HepG2 (cell line): ENCODE measurements around the gene FIS1. TPM values are rescaled to one million over a fixed set of nuclear protein-coding genes. Genes with fewer than 3 reads are reported as not detected.
A peak's percentile ranks its signal among the peaks of the same experiment; 100 is the strongest.

Source experiments
- FOXC1 ChIP-seq: sonication (generic); formaldehyde crosslinking; IDR thresholded peaks from 2 replicates; pipeline ENCODE4 v1.8.0; 2022; ENCODE audit warnings: mild to moderate bottlenecking, missing genetic modification reagents, borderline replicate concordance
- HMGXB4 ChIP-seq, 2 experiments: sonication (generic) in 1 of 2; formaldehyde crosslinking in 1 of 2; IDR thresholded peaks; 2 replicates each; pipeline versions ENCODE4 v1.4.0 to v1.6.1; 2018 to 2020; ENCODE audit warnings: missing genetic modification reagents in 2 of 2, borderline replicate concordance in 1 of 2, low read depth in 1 of 2, mild to moderate bottlenecking in 1 of 2, missing biosample characterization in 1 of 2
- PRMT3 ChIP-seq: sonication (generic); formaldehyde crosslinking; IDR thresholded peaks from 2 replicates; pipeline ENCODE4 v1.8.1; 2022; ENCODE audit warnings: low read depth, mild to moderate bottlenecking, moderate library complexity, missing genetic modification reagents, borderline replicate concordance
- SALL1 ChIP-seq: sonication (generic); formaldehyde crosslinking; IDR thresholded peaks from 2 replicates; pipeline ENCODE4 v1.8.0; 2022; ENCODE audit warnings: mild to moderate bottlenecking, missing genetic modification reagents
- SNRNP70 ChIP-seq: fragments of 200-400 bp; formaldehyde crosslinking; IDR thresholded peaks from 2 replicates; pipeline ENCODE4 v1.6.1; 2017; ENCODE audit warnings: mild to moderate bottlenecking, low read depth, low read length, moderate library complexity
- SRF ChIP-seq: IDR thresholded peaks from 2 replicates; pipeline ENCODE4 v1.6.1; 2011; ENCODE audit warnings: mild to moderate bottlenecking, low read depth, low read length, moderate library complexity
- USF2 ChIP-seq, 2 experiments: sonication (generic) in 1 of 2; formaldehyde crosslinking in 1 of 2; IDR thresholded peaks; 2 replicates each; pipeline versions ENCODE4 v1.5.1 to v1.6.1; 2011 to 2020; ENCODE audit warnings: borderline replicate concordance in 1 of 2, low read depth in 1 of 2, low read length in 1 of 2, mild to moderate bottlenecking in 1 of 2, missing genetic modification reagents in 1 of 2, moderate library complexity in 1 of 2
- ZBTB2 ChIP-seq: sonication (generic); formaldehyde crosslinking; IDR thresholded peaks from 2 replicates; pipeline ENCODE4 v1.8.0; 2022; ENCODE audit warnings: low read depth, missing genetic modification reagents
- ZBTB33 ChIP-seq: sonication (generic); formaldehyde crosslinking; IDR thresholded peaks from 2 replicates; pipeline ENCODE4 v1.4.0; 2020; ENCODE audit warnings: missing genetic modification reagents
- ZBTB46 ChIP-seq: sonication (generic); formaldehyde crosslinking; IDR thresholded peaks from 2 replicates; pipeline ENCODE4 v1.4.0; 2020; ENCODE audit warnings: mild to moderate bottlenecking, missing genetic modification reagents, borderline replicate concordance
- ZNF687 ChIP-seq: sonication (generic); formaldehyde crosslinking; IDR thresholded peaks from 2 replicates; pipeline ENCODE4 v1.5.1; 2020; ENCODE audit warnings: mild to moderate bottlenecking, missing genetic modification reagents, moderate library complexity
- polyA plus RNA-seq, 8 experiments: library from polyadenylated mRNA; depleted of rRNA in 3 of 8; stranded (reverse) in 7 of 8; unstranded in 1 of 8; fragments of >200 nt; fragmentation: Illumina TruSeq in 4 of 8; extraction: Trizol in 4 of 8; gene quantifications; 2 replicates each; pipeline versions ENCODE4 v1.2.1 to v1.2.3, GENCODE V29; 2011 to 2016; ENCODE audit warnings: low read depth in 4 of 8, missing spikeins in 1 of 8, mixed read lengths in 1 of 8; ENCODE audit not compliant: insufficient read depth in 1 of 8
- total RNA-seq, 5 experiments: library from RNA; depleted of rRNA; stranded (reverse); fragments of >200 nt; fragmentation: Illumina TruSeq; extraction: Trizol; gene quantifications; 2 replicates each; pipeline ENCODE4 v1.2.3, GENCODE V29; 2016; ENCODE audit warnings: low read depth in 1 of 5

Gene FIS1
- total and polyA plus RNA-seq, 2 of the 13 experiments (the other 11 are each of a cell fraction or from before 2014, with no cell fraction given): 97.5 to 101 TPM

- TF ChIP-seq ZBTB46 (CRISPR knock-in tag): no peak
- TF ChIP-seq SRF: 0 out of 2 replicates have a peak, but pooled peaks have one; percentile 19
- TF ChIP-seq USF2 (IDR thresholded peaks at IDR 0.05; ENCODE audit: low read depth, low read length): no peak
- TF ChIP-seq USF2 (CRISPR knock-in tag; IDR thresholded peaks at IDR 0.05; ENCODE audit: borderline replicate concordance): 0 out of 2 replicates have a peak, but pooled peaks have one; percentile 18
- no peak for TF ChIP-seq ZNF687 (CRISPR knock-in tag)
- 0 out of 2 replicates have a peak, but pooled peaks have one; percentile 25 for TF ChIP-seq ZBTB2 (CRISPR knock-in tag)
- TF ChIP-seq FOXC1 (CRISPR knock-in tag): 0 out of 2 replicates have a peak, but pooled peaks have one; percentile 42
- TF ChIP-seq SALL1 (CRISPR knock-in tag): 0 out of 2 replicates have a peak, but pooled peaks have one; percentile 14
- TF ChIP-seq HMGXB4 (CRISPR knock-in tag; IDR thresholded peaks at IDR 0.05; ENCODE audit: borderline replicate concordance in 1 of 2, low read depth in 1 of 2): 0 out of 4 replicates have a peak, but pooled peaks of 1 of the 2 experiments have one; percentile 77
- TF ChIP-seq ZBTB33 (CRISPR knock-in tag): peak; percentile 93
- TF ChIP-seq PRMT3 (CRISPR knock-in tag): 0 out of 2 replicates have a peak, but pooled peaks have one; percentile 34
- TF ChIP-seq SNRNP70: no peak
These were observed 1.1 kb downstream of the FIS1 start (continued) for GRCh38 chr7:101243646-101244374.
